AML-193 (cell line): ENCODE data around the gene CHAC1.

ENCODE experiments used
- DNase-seq, 2 experiments: peaks; one replicate each; lab custom pipeline; 2025; lab: John Stamatoyannopoulos, UW

The CHAC1 gene, protein sequence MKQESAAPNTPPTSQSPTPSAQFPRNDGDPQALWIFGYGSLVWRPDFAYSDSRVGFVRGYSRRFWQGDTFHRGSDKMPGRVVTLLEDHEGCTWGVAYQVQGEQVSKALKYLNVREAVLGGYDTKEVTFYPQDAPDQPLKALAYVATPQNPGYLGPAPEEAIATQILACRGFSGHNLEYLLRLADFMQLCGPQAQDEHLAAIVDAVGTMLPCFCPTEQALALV

GRCh38 chr15:40952901-40953712, at the start of gene CHAC1:
TSS of gene CHAC1 (plus strand) at chr15:40953471. CDS start at chr15:40953584, 113 bp downstream.
- DNase-seq = peak; percentile 66 to 67

- DNase-seq = no peak
These were observed 48.6 kb upstream of the CHAC1 start for GRCh38 chr15:40904552-40905201.

DNA sequence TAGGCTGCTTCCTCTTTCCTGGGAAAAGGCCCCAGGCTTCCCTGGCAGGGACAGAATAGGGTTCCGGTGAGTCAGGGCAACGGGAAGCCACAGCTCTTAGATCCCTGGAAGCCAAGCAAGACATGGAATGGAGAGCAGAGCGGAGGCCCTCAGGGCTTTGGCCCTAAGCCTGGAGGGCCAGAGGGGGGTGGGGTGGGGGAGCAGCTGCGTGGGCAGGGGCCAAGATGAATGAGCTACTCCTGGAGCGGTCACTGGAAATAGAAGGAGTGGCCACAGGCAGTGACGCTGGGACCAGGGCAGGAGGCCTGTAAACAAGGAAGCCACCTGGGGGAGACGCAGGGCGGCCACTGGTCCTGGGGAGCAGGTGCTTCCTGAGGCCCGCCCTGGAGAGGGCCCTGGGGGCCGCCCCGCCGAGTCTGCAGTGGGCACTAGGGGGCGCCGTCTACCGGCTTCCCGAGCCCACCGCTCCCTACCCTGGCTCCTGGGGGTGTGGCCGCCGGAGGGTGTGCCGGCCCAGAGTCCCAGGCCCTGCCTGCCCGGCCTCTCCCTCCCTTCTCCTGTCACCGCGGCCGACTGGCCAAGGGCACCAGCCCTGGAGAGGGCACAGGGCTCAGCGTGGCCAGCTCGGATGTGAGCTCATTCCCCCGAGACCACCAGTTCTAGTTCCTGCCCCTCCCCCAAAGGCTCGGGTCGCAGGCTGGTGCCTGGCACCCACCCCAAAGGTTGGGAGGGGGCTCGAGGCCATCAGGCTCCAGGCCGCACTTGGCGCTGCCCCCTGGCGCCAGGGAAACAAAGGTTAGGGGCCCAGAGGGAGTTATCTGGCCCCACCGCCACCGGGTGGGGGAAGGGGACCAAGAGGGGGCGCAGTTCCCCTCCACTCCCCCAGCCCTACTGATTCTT, 46.9 kb upstream of the CHAC1 start:
- peak; percentile 21 to 44 for DNase-seq

- no peak for DNase-seq
These were observed 46.1 kb upstream of the CHAC1 start for GRCh38 chr15:40906991-40907802.

- no peak for DNase-seq
These were observed 45.2 kb upstream of the CHAC1 start for GRCh38 chr15:40908095-40908494.

GRCh38 chr15:40909662-40910630, 43.3 kb upstream of the CHAC1 start:
- DNase-seq = peak; percentile 31 to 40

- no peak for DNase-seq
These were observed 42.1 kb upstream of the CHAC1 start for GRCh38 chr15:40911141-40911540.

GRCh38 chr15:40911693-40912092, 41.6 kb upstream of the CHAC1 start:
- DNase-seq = no peak

GRCh38 chr15:40912478-40912877, 40.8 kb upstream of the CHAC1 start:
- DNase-seq = no peak

GRCh38 chr15:40914013-40914412, 39.3 kb upstream of the CHAC1 start:
- no peak for DNase-seq

GRCh38 chr15:40914486-40914885, 38.8 kb upstream of the CHAC1 start:
- no peak for DNase-seq

GRCh38 chr15:40915116-40915661, 38.1 kb upstream of the CHAC1 start:
- no peak for DNase-seq

GRCh38 chr15:40915679-40916078, 37.6 kb upstream of the CHAC1 start:
- DNase-seq = no peak

GRCh38 chr15:40917585-40917984, 35.7 kb upstream of the CHAC1 start:
- DNase-seq = no peak

GRCh38 chr15:40918146-40918798, 35.0 kb upstream of the CHAC1 start:
- DNase-seq = no peak

GRCh38 chr15:40918799-40919392, 34.4 kb upstream of the CHAC1 start:
- no peak for DNase-seq

DNA sequence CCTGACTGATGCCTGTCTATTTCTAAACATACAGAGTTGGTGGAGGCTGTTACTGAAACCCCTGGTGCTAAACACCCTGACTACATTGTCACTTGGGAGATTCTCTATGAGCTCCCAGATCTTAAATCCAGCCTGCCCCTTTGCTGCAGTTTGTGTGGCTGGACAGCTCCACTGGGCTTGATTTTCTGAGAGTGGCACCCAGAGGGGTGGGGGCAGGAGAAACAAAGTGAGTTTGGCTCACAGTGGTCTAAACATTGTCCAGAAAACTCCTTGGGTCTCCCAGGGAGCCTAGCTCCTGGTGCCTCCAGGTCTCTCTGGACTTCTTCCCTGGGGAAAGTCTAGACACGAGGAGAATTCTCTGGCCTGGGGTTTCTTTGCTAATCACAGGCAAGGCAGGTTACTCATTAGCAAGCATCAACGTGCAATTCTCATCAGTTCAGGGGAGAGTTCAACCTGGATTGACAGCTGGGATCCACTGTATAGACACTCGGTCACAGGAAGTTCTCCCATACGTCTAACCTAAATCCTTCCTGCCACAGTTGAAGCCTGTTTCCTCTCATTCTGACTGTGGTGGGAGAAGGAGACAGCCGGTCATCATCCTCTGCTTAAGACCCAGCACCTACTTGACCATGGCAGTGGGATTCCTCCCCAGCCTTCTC, 31.2 kb upstream of the CHAC1 start:
- DNase-seq = no peak

DNA sequence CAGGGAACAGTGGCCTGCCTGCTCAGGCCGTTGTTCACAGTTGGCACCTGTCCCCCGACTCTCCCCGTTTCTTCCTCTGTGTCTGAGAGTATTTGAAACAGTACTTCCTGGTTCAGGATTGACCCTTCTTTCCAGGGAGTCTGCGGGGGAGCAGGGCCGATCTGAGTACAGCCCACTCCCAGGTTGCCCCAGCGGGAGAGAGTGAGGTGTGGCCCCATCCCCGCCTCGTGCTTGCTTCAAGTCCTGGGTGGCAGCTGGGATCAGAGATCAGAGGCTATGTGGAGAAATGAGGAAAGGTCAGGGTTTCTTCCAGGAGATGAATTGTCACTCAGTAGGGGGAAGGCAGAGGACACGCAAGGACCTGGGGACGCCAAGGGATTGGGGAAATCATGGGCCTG, 30.7 kb upstream of the CHAC1 start:
- DNase-seq = no peak
